ENCODE data around the gene RAP1GAP2.

Gene RAP1GAP2

GRCh38 chr17:2786176-2786881, 9.9 kb upstream of the RAP1GAP2 start:
- peak; percentile 85 for DNase-seq (ENCODE audit: low spot score)

- no peak for DNase-seq (ENCODE audit: low spot score)
Measured at GRCh38 chr17:2789700-2790099, 6.5 kb upstream of the RAP1GAP2 start.

- no peak for DNase-seq (ENCODE audit: low spot score)
Measured at GRCh38 chr17:2792366-2793169, 3.7 kb upstream of the RAP1GAP2 start.

- no peak for DNase-seq (ENCODE audit: low spot score)
Measured at GRCh38 chr17:2794111-2794803, 2.0 kb upstream of the RAP1GAP2 start.

GRCh38 chr17:2795441-2796163, 636 bp upstream of the RAP1GAP2 start:
- DNase-seq (ENCODE audit: low spot score): no peak

GRCh38 chr17:2797226-2797625, 988 bp downstream of the RAP1GAP2 start:
- no peak for DNase-seq (ENCODE audit: low spot score)

GRCh38 chr17:2797637-2798036, 1.4 kb downstream of the RAP1GAP2 start:
- DNase-seq (ENCODE audit: low spot score): no peak

GRCh38 chr17:2798188-2798587, 1.9 kb downstream of the RAP1GAP2 start:
- DNase-seq (ENCODE audit: low spot score): no peak

GRCh38 chr17:2798678-2799077, 2.4 kb downstream of the RAP1GAP2 start:
- DNase-seq (ENCODE audit: low spot score): no peak

GRCh38 chr17:2799653-2800052, 3.4 kb downstream of the RAP1GAP2 start:
- no peak for DNase-seq (ENCODE audit: low spot score)

GRCh38 chr17:2800367-2800766, 4.1 kb downstream of the RAP1GAP2 start:
- no peak for DNase-seq (ENCODE audit: low spot score)

- DNase-seq (ENCODE audit: low spot score): no peak
Measured at GRCh38 chr17:2801841-2802240, 5.6 kb downstream of the RAP1GAP2 start.

GRCh38 chr17:2802574-2802973, 6.3 kb downstream of the RAP1GAP2 start:
- DNase-seq (ENCODE audit: low spot score): no peak

- no peak for DNase-seq (ENCODE audit: low spot score)
Measured at GRCh38 chr17:2803386-2803785, 7.1 kb downstream of the RAP1GAP2 start.

- DNase-seq (ENCODE audit: low spot score): no peak
Measured at GRCh38 chr17:2803971-2804370, 7.7 kb downstream of the RAP1GAP2 start.

GRCh38 chr17:2804912-2805311, 8.7 kb downstream of the RAP1GAP2 start:
- no peak for DNase-seq (ENCODE audit: low spot score)

- no peak for DNase-seq (ENCODE audit: low spot score)
Measured at GRCh38 chr17:2805961-2806360, 9.7 kb downstream of the RAP1GAP2 start.

- no peak for DNase-seq (ENCODE audit: low spot score)
Measured at GRCh38 chr17:2808367-2809335, 12.4 kb downstream of the RAP1GAP2 start.

GRCh38 chr17:2809337-2809736, 13.1 kb downstream of the RAP1GAP2 start:
- no peak for DNase-seq (ENCODE audit: low spot score)

GRCh38 chr17:2814049-2814448, 17.8 kb downstream of the RAP1GAP2 start:
- DNase-seq (ENCODE audit: low spot score): no peak

All from hematopoietic multipotent progenitor cell treated with erythropoietin and hydrocortisone succinate and interleukin-3 and kit ligand, for 17 days (in vitro differentiated cells).